GM18526 (cell line): ENCODE data around the gene POU6F2.

Source experiments
- POLR2A ChIP-seq: IDR thresholded peaks from 3 replicates; pipeline ENCODE4 v1.6.1; 2011; ENCODE audit not compliant: insufficient read length; ENCODE audit errors: extremely low read depth

Gene POU6F2

DNA sequence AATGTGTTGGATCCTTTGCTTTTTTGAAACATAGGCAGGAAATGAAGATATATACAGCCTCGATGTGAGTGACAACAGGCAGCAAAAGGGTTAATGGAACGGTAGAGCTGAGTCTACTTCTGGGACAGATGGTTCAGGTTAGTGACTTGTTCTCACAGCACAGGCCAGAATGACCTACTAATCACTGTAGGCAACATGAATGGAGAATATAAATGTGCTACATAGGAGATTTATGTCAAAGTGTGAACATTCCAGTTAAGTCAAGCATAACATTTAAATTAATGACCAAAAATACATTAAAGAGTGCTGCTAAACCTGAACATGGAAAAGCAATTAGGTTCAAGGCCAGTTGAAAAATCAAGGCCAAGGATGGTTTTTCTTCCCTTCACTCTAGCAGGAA is 235.2 kb downstream of the POU6F2 start:
- TF ChIP-seq POLR2A = no peak

GRCh38 chr7:39217783-39218182 is 240.1 kb downstream of the POU6F2 start:
- no peak for TF ChIP-seq POLR2A

- no peak for TF ChIP-seq POLR2A
Measured at GRCh38 chr7:39219869-39220268, 242.2 kb downstream of the POU6F2 start.

GRCh38 chr7:39221901-39222300 is 244.2 kb downstream of the POU6F2 start:
- TF ChIP-seq POLR2A = no peak

DNA sequence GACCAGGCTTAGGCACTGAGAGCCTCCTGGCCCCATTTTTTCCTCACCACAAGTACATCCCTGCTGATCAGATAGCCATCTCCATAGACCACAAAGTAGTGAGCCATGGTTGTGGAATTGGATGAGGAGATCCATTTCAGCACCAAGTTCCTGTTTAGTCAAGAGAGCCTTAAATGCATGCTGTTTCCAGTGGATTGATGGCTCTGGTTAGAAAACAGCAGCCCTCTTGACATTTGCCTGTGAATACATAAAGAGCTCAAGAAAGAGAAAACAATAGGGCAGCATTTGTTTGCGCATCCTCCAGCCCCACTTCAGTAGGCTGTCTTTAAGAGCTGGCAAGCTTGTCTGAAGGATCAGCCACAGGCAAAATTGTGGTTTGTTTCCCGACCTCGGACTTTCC is 251.2 kb downstream of the POU6F2 start:
- no peak for TF ChIP-seq POLR2A

DNA sequence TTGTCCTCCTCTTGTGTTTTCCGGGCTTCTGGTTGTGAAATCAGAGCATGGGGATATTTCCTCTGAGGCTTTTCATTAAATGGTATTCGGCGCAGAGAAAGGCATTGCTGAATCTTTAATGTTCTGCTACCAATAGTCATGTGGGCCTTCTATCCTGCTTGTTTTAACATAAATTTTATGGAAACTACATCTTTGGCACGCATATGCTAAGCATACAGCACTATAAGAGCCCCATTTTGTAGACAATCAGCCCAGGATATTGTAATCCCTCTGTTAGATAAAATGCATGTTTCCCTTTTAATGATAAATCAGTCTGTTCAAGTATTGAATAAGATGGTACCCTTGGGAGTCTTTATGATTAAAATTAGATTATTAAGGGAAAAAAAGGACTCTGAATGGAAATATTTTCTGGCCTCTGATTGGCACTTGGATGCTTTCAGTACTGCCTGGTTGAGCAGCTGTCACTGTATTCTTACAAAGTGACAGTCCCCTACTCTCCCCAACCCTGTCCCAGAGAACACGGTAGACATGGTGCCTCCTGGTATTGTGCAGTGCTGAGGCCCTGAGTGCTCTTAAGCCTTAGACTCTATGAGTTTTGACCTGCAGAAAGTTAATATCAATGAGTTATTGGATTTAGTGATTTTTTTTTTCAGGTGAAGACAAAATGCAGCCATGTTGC is 256.3 kb downstream of the POU6F2 start:
- TF ChIP-seq POLR2A = no peak

GRCh38 chr7:39238234-39238869 is 260.6 kb downstream of the POU6F2 start:
- TF ChIP-seq POLR2A = no peak

DNA sequence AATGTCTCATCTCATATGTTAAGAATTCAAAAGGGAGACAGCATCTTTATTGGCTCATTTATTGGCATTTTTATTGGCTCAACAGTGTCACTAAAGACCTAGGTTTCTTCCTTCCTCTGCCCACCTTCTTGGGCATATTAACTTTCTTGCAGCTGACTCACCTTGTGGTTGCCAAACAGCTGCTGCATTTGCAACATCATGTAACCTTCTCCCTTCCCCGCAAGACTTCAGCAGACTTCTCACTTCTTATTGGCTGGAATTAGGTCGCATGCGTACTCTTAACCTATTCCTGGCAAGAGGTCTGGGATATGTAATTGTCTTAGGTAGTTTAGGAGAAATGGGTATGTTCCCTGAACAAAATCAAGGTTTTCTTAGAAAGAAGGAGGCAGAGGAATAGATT is 263.2 kb downstream of the POU6F2 start:
- TF ChIP-seq POLR2A = no peak

GRCh38 chr7:39247576-39247975 is 269.9 kb downstream of the POU6F2 start:
- TF ChIP-seq POLR2A = no peak

- no peak for TF ChIP-seq POLR2A
Measured at GRCh38 chr7:39248041-39248691, 270.5 kb downstream of the POU6F2 start.

DNA sequence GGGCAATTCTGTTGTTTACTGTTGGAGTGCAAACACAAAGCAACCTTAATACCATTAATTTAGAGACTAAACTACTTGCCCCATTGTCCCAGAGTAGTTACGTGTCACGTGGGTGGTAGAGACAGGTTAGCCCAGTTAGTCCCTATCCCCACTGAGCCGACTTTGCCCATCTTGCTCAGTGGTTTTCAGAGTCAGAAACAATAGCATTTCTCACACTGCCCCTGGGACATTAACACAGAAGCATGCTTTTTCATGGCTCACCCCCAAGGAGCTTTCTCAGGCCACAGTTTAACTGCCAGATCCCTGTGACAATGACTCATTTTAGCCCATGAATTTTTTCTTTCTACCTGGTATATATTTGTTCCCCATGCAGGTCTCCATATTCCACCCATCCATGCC is 271.0 kb downstream of the POU6F2 start:
- no peak for TF ChIP-seq POLR2A

DNA sequence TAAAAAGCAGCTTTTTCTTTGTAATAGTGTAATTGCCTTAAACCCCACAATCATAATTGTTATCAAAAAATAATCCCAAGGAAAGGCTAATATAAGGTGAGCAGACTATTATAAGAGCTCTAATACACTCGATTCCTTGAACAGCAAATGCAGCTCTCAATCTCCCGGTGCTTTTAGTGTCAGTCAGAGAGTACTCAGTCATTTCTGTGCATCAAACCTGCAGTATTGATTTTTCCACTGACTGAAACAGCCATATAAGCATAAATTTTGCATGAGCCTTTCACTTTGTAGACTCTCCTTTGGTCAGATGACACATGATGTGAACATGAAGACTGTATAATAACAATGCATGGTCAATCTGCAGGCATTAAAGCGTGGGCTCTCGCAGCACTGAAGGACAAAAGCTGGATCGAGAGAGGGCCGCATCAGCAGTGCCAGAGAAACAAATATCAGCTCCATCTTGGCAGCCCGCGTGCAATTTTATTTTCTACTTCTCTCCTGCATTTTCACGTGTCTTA is 272.0 kb downstream of the POU6F2 start:
- no peak for TF ChIP-seq POLR2A

DNA sequence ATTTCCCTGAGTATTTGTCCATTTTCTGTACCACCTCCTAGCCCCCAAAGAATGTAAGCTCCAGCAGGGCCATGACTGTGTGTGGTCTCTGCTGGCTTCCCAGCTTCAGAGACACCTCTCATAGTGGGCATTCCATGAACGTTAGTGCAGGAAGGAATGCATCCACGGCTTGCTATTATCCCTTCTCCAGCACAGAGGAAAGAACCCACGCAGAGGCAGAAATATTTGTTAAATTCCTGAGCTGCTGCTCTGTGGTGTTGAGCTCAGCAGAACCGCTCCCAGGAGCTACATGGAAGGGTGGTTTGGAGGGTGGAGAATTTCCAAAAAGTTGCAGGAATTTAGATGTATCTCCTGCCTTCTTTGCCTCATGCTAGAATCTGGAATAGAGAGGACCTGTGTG is 275.2 kb downstream of the POU6F2 start:
- TF ChIP-seq POLR2A = no peak

- TF ChIP-seq POLR2A = no peak
Measured at GRCh38 chr7:39259391-39260003, 281.8 kb downstream of the POU6F2 start.

DNA sequence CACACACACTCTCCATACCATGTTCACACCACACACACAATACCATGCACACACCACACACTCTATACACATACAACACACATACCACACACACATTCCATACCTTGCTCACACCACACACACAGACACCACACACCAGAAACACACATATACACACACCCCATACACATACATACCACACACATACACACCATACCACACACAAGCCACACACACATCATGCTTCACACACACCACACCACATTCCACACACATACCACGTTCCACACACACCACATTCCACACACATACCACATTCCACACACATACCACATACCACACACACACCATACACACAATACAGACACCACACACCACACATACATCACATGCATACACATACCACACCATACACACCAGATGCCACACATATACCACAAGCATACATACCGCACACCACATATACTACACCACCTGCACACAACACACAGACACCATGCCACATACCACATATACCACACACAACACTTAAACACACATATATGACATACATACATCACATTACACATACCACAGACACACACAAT is 282.7 kb downstream of the POU6F2 start:
- no peak for TF ChIP-seq POLR2A

- no peak for TF ChIP-seq POLR2A
Measured at GRCh38 chr7:39261771-39262170, 284.1 kb downstream of the POU6F2 start.
